Central memory CD8-positive, alpha-beta T cell (primary cell): Measurements from ENCODE around the gene SNHG17.

Source experiments
- ATAC-seq: fragments of 150-1000 bp; cut with Tn5 transposase; replicated peaks from 2 replicates; pipeline ENCODE4 v1.10.0; 2022; ENCODE audit warnings: mild to moderate bottlenecking, moderate FRiP score, moderate number of reproducible peaks; ENCODE audit not compliant: poor library complexity, severe bottlenecking; ENCODE audit errors: extremely low read depth
- DNase-seq, 2 donors: peaks; one replicate each; pipeline ENCODE4 v3.0.0; 2021; ENCODE audit warnings: low spot score in 2 of 2
- H3K27ac Mint-ChIP-seq: one replicate; pipeline ENCODE4 v1.8.0; 2022; ENCODE audit warnings: low read depth, mild to moderate bottlenecking, moderate library complexity, mixed read lengths
- H3K27me3 Mint-ChIP-seq: one replicate; pipeline ENCODE4 v1.8.0; 2022; ENCODE audit warnings: mixed read lengths
- H3K36me3 Mint-ChIP-seq: one replicate; pipeline ENCODE4 v1.8.0; 2022; ENCODE audit warnings: mild to moderate bottlenecking, moderate library complexity, mixed read lengths; ENCODE audit not compliant: insufficient read depth
- H3K4me1 Mint-ChIP-seq: one replicate; pipeline ENCODE4 v1.8.0; 2022; ENCODE audit warnings: mixed read lengths
- H3K4me3 Mint-ChIP-seq: one replicate; pipeline ENCODE4 v1.8.0; 2022; ENCODE audit warnings: mild to moderate bottlenecking, moderate library complexity, mixed read lengths
- H3K9me3 Mint-ChIP-seq: one replicate; pipeline ENCODE4 v1.8.0; 2022; ENCODE audit warnings: mixed read lengths

Gene SNHG17

DNA sequence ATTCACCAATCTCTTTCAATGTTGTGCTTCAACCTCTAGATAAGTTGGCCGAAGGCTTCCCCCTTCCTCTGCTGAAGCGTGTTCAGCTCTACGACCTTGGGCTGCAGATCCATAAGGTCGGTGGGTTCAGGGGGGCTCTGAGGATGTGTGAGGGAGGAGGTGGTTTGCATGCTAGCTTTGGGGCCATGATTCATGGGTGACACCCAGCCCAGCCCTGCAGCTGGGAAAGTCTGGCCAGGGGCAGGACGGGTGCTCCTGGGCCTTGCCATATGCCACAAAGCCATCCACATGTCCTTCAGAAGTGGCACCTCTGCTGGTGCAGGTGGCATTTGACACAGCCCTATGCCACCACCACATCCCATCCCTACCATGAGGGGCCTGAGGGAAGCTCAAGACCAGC, 61.2 kb downstream of the SNHG17 start:
- no peak overlapping the region for H3K4me3 Mint-ChIP-seq
- no peaks in the 10 kb centered on the region for H3K9me3 Mint-ChIP-seq
- peaks cover 1% of the 10 kb centered on the region for H3K36me3 Mint-ChIP-seq
- ATAC-seq, result no peak
- H3K4me1 Mint-ChIP-seq, result peaks cover 6% of the 10 kb centered on the region
- no peak overlapping the region for H3K27ac Mint-ChIP-seq
- H3K27me3 Mint-ChIP-seq, result no peaks in the 10 kb centered on the region
- DNase-seq, result no peak

DNA sequence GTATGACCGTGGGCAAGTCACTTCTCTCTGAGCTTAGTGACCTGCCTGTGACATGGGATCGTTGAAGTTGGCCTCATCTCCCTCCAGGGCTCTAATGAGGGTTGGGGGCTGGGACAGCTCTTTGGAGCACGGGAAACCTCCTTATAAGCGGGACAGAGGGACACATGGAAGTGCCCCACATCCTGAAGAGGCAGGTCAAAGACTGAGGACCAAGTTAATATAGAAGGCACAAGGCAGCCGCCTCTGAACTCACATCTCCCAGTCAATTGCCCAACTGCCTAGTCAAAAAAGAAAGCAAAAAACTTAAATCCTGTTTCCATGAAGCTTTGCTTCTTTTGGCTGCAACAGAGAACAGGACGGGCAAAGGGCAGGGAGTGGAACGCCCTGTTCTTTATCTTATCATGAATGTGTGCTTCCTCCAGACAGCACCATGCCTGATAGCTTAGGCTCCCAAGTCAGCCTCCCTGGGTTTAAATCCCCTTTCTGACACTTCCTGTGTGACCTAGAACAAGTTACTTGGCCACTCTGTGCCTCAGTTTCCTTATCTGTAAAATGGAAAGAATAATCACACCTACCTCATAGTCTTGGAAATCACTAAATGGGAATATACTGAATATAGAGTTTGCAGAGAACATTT, 61.8 kb downstream of the SNHG17 start:
- no peak overlapping the region for H3K4me3 Mint-ChIP-seq
- DNase-seq (no peak), ATAC-seq (no peak)
- peaks cover 6% of the 10 kb centered on the region for H3K4me1 Mint-ChIP-seq
- no peaks in the 10 kb centered on the region for H3K9me3 Mint-ChIP-seq
- H3K36me3 Mint-ChIP-seq, result peaks cover 1% of the 10 kb centered on the region
- no peaks in the 10 kb centered on the region for H3K27me3 Mint-ChIP-seq
- H3K27ac Mint-ChIP-seq, result no peak overlapping the region

DNA sequence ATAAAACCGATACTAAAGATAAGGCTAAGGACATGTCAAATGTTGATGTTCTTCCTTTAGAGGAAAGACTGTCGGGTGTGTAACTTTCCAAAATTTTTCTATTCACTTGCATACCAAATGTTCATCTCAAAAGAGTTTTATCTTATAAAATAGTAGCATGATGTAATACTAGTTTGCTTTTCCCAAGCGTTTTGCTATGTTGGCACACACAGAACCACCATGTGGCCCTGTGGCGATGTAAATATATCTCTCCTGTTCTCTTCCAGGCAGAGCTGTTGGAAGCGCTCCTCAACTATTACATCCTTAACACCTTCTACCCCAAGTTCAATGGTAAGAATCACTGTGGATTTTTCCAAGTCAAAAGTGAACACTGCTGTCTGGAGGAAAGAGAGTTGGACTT, 62.3 kb downstream of the SNHG17 start:
- Mint-ChIP-seq H3K36me3 (peaks cover 1% of the 10 kb centered on the region), H3K4me3 (no peak overlapping the region), H3K27ac (no peak overlapping the region), H3K9me3 (no peaks in the 10 kb centered on the region), H3K4me1 (peaks cover 6% of the 10 kb centered on the region), H3K27me3 (no peaks in the 10 kb centered on the region)
- ATAC-seq, result no peak
- no peak for DNase-seq
